Right lobe of liver (tissue), 6 donors: Measurements from ENCODE around the gene KLHL6. TPM values are rescaled to one million over a fixed set of nuclear protein-coding genes. Genes with fewer than 3 reads are reported as not detected.
"Not testable (repeated sequence)": the region's sequence is repeated elsewhere in the genome, so short reads cannot be mapped to it uniquely, and the experiment has no call there.

Source experiments
- ATAC-seq, 4 donors: fragments of 200-7000 bp; cut with Tn5 transposase; one replicate each; pipeline ENCODE4 v1.9.1; 2020; ENCODE audit warnings: mild to moderate bottlenecking in 4 of 4, moderate library complexity in 4 of 4
- DNase-seq, 3 donors: peaks; one replicate each; pipeline ENCODE4 v3.0.0-alpha.2; 2020
- H3K27ac ChIP-seq, 3 donors: fragments of 200-600 bp; one replicate each; pipeline ENCODE4 v1.8.0; 2022
- H3K27me3 ChIP-seq, 2 donors: fragments of 200-600 bp; one replicate each; pipeline ENCODE4 v1.8.0; 2022
- H3K36me3 ChIP-seq, 4 donors: fragments of 200-600 bp; sonication (generic) in 1 of 4; one replicate each; pipeline versions ENCODE4 v1.5.1 to v1.8.0; 2017 to 2022; ENCODE audit warnings: control low read depth in 1 of 4
- H3K4me1 ChIP-seq, 4 donors: fragments of 200-600 bp; sonication (generic) in 1 of 4; one replicate each; pipeline versions ENCODE4 v1.5.1 to v1.8.0; 2017 to 2022; ENCODE audit warnings: control low read depth in 1 of 4
- H3K4me3 ChIP-seq, 3 donors: fragments of 200-600 bp; one replicate each; pipeline ENCODE4 v1.8.0; 2022
- H3K9me3 ChIP-seq, 4 donors: fragments of 200-600 bp; sonication (generic) in 1 of 4; one replicate each; pipeline versions ENCODE4 v1.5.1 to v1.8.0; 2017 to 2022; ENCODE audit warnings: control low read depth in 1 of 4
- CTCF ChIP-seq, 4 donors: fragments of 200-600 bp in 3 of 4; fragments of 450-650 bp in 1 of 4; IDR thresholded peaks; one replicate each; pipeline versions ENCODE4 v1.5.1 to v1.8.0; 2016 to 2022; ENCODE audit warnings: antibody characterized with exemption in 4 of 4, mild to moderate bottlenecking in 2 of 4
- POLR2A ChIP-seq: fragments of 450-650 bp; IDR thresholded peaks from one replicate; pipeline ENCODE4 v1.6.1; 2017; ENCODE audit warnings: antibody characterized with exemption, mild to moderate bottlenecking
- WGBS: methylation state at CpG from one replicate; pipeline ENCODE4 v1.1.6; 2018; ENCODE audit warnings: low coverage, low lambda C conversion rate; ENCODE audit not compliant: insufficient coverage; ENCODE audit errors: missing lambda C conversion rate; 5-methylcytosine and 5-hydroxymethylcytosine counted together
- intact Hi-C, 2 donors: fragments of 100-400 bp; cut with DNase I; formaldehyde crosslinking; loops; one replicate each; pipeline versions ENCODE4 v1.11.2 to v1.14.1; 2022
- total RNA-seq, 6 experiments: library from RNA; depleted of rRNA in 2 of 6; stranded (reverse); fragments of >200 nt in 2 of 6; fragmentation: NEBNext Ultra II Directional in 3 of 6; extraction: Animal tissue kit (Norgen Biotek cat#: 25700) in 3 of 6; gene quantifications; one replicate each; pipeline versions ENCODE4 v1.1.0 to v1.2.4, GENCODE V29; 2016 to 2023
- donor health status: DM: no; HTN: yes; CAD: no.
- donor health status: DM: no; HTN: no; CAD: no.
- donor health status: DM: no; HTN: no; CAD: no.
- donor health status: DM: no; HTN: yes; CAD: no.
- donor health status: DM: no; HTN: yes; CAD: no.

The KLHL6 gene
- total RNA-seq, 6 experiments from 2014 or later: 0.59 to 2.7 (median 1.6) TPM

- WGBS: 1% methylated on average over 10 of the region's 54 CpGs
- Histone ChIP-seq H3K4me3 (peak overlapping the region; percentile 68 to 80 (median 74)), H3K27me3 (no peaks in the 10 kb centered on the region), H3K27ac (peak overlapping the region; percentile 18 to 56 (median 55)), H3K4me1 (peaks cover 0 to 6% (median 0%) of the 10 kb centered on the region in 4 donors), H3K36me3 (no peaks in the 10 kb centered on the region), H3K9me3 (no peaks in the 10 kb centered on the region)
- no peak for TF ChIP-seq CTCF (IDR thresholded peaks at IDR 0.05)
- peak; percentile 75 for TF ChIP-seq POLR2A
- ATAC-seq: peak; percentile 88 to 95 (median 92)
- DNase-seq: peak; percentile 83 to 87 (median 85)
- intact Hi-C loops: no loop called here
Observed at GRCh38 chr3:183447206-183448001, 108.1 kb downstream of the KLHL6 start.

- no peaks in the 10 kb centered on the region for H3K36me3 ChIP-seq
- intact Hi-C loops: no loop called here
- H3K9me3 ChIP-seq: no peaks in the 10 kb centered on the region
- H3K27ac ChIP-seq: peak overlapping the region in 1 of 3 donors; percentile 55
- H3K4me3 ChIP-seq: peak overlapping the region; percentile 68 to 80 (median 74)
- no peak for DNase-seq
- TF ChIP-seq CTCF (IDR thresholded peaks at IDR 0.05): no peak
- no peak for TF ChIP-seq POLR2A
- ATAC-seq: no peak
- peaks cover 0 to 6% (median 0%) of the 10 kb centered on the region in 4 donors for H3K4me1 ChIP-seq
- 96% methylated on average over 2 of the region's 2 CpGs for WGBS
- H3K27me3 ChIP-seq: no peaks in the 10 kb centered on the region
Observed at GRCh38 chr3:183446838-183447205, 108.7 kb downstream of the KLHL6 start.

GRCh38 chr3:183444748-183445147 is 110.8 kb downstream of the KLHL6 start:
- 79% methylated on average over 1 of the region's 1 CpG for WGBS
- intact Hi-C loops: no loop called here
- peaks cover 0 to 6% (median 0%) of the 10 kb centered on the region in 4 donors for H3K4me1 ChIP-seq
- no peaks in the 10 kb centered on the region for H3K9me3 ChIP-seq
- no peak for TF ChIP-seq POLR2A
- H3K36me3 ChIP-seq: no peaks in the 10 kb centered on the region
- DNase-seq (no peak), ATAC-seq (no peak)
- H3K4me3 ChIP-seq: no peak overlapping the region
- no peak overlapping the region for H3K27ac ChIP-seq
- H3K27me3 ChIP-seq: no peaks in the 10 kb centered on the region

GRCh38 chr3:183443395-183444385 is 111.8 kb downstream of the KLHL6 start:
- no peaks in the 10 kb centered on the region for H3K27me3 ChIP-seq
- TF ChIP-seq POLR2A: no peak
- peaks cover 0 to 6% (median 0%) of the 10 kb centered on the region in 4 donors for H3K4me1 ChIP-seq
- whole genome bisulfite sequencing: 68% methylated on average over 10 of the region's 10 CpGs
- H3K27ac ChIP-seq: no peak overlapping the region
- H3K36me3 ChIP-seq: no peaks in the 10 kb centered on the region
- DNase-seq (no peak), ATAC-seq (no peak)
- intact Hi-C loops: no loop called here
- no peak overlapping the region for H3K4me3 ChIP-seq
- no peaks in the 10 kb centered on the region for H3K9me3 ChIP-seq

- H3K27ac ChIP-seq: no peak overlapping the region
- WGBS: 73% methylated on average over 1 of the region's 1 CpG
- H3K4me1 ChIP-seq: peaks cover 0 to 2% (median 0%) of the 10 kb centered on the region in 4 donors
- no peak for DNase-seq
- no peak overlapping the region for H3K4me3 ChIP-seq
- intact Hi-C loops: no loop called here
- H3K27me3 ChIP-seq: no peaks in the 10 kb centered on the region
- no peaks in the 10 kb centered on the region for H3K9me3 ChIP-seq
- no peaks in the 10 kb centered on the region for H3K36me3 ChIP-seq
- TF ChIP-seq POLR2A: no peak
- TF ChIP-seq CTCF (IDR thresholded peaks at IDR 0.05): no peak
- ATAC-seq: no peak
Observed at GRCh38 chr3:183442994-183443393, 112.5 kb downstream of the KLHL6 start.

GRCh38 chr3:183440521-183440920 is 115.0 kb downstream of the KLHL6 start:
- 57% methylated on average over 1 of the region's 3 CpGs for WGBS
- H3K27me3 ChIP-seq, H3K9me3 ChIP-seq, H3K36me3 ChIP-seq, ATAC-seq, H3K4me3 ChIP-seq, intact Hi-C loops, H3K4me1 ChIP-seq, DNase-seq, H3K27ac ChIP-seq: not testable (repeated sequence)
